ENCODE results near the gene DCTN2.

DNA sequence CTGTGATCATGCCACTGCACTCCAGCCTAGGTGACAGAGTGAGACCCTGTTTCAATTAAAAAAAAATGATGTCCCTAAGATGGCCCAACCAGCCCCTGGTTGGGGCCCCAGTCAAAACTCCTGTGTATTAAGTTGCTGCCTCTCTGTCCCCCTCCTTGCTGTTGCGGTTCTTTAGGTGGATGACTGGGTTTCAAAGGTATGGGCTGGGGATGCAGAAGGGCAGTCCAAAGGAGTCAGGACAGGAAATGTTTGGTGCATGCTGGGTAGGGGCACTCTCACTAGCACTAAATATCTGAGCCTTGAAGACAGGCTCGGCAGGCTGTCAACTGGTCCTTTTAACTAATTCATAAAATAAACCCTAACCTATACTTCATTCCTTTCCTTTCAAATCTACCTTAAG is 32.0 kb upstream of the DCTN2 start:
- TF ChIP-seq POLR2A (IDR thresholded peaks at IDR 0.05; ENCODE audit: low read depth, low read length) (no peak), FOS (IDR thresholded peaks at IDR 0.05; ENCODE audit: borderline replicate concordance, insufficient read depth, low read length) (no peak), POLR2AphosphoS5 (IDR thresholded peaks at IDR 0.05; ENCODE audit: insufficient read depth, low read depth, low read length) (no peak), JUN (IDR thresholded peaks at IDR 0.05; ENCODE audit: borderline replicate concordance, insufficient read depth, insufficient read length, low read depth) (no peak), MYC (IDR thresholded peaks at IDR 0.05; ENCODE audit: low read depth, low read length) (no peak), EZH2 (IDR thresholded peaks at IDR 0.05; ENCODE audit: borderline replicate concordance, low read depth, low read length, severe bottlenecking) (no peak), GATA2 (IDR thresholded peaks at IDR 0.05; ENCODE audit: insufficient read depth, insufficient read length, low read depth, low read length) (no peak)
- TF ChIP-seq, protein P1, sequence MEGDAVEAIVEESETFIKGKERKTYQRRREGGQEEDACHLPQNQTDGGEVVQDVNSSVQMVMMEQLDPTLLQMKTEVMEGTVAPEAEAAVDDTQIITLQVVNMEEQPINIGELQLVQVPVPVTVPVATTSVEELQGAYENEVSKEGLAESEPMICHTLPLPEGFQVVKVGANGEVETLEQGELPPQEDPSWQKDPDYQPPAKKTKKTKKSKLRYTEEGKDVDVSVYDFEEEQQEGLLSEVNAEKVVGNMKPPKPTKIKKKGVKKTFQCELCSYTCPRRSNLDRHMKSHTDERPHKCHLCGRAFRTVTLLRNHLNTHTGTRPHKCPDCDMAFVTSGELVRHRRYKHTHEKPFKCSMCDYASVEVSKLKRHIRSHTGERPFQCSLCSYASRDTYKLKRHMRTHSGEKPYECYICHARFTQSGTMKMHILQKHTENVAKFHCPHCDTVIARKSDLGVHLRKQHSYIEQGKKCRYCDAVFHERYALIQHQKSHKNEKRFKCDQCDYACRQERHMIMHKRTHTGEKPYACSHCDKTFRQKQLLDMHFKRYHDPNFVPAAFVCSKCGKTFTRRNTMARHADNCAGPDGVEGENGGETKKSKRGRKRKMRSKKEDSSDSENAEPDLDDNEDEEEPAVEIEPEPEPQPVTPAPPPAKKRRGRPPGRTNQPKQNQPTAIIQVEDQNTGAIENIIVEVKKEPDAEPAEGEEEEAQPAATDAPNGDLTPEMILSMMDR (IDR thresholded peaks at IDR 0.05; ENCODE audit: extremely low read depth in 1 of 2, insufficient read depth in 1 of 2, low read depth in 1 of 2, low read length in 2 of 2) = no peak
- TF ChIP-seq, protein P2, sequence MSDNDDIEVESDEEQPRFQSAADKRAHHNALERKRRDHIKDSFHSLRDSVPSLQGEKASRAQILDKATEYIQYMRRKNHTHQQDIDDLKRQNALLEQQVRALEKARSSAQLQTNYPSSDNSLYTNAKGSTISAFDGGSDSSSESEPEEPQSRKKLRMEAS (IDR thresholded peaks at IDR 0.05; ENCODE audit: insufficient read depth, insufficient read length) = no peak

Data from endothelial cell of umbilical vein (primary cell).